NOMO-1 (cell line): ENCODE results near the gene AKR1C3.
"Not testable (repeated sequence)": the region's sequence is repeated elsewhere in the genome, so short reads cannot be mapped to it uniquely, and the experiment has no call there.

Source experiments
- DNase-seq, 2 experiments: peaks; one replicate each; lab custom pipeline; 2025; ENCODE audit not compliant: unreplicated experiment in 2 of 2; lab: John Stamatoyannopoulos, UW

The AKR1C3 gene

DNA sequence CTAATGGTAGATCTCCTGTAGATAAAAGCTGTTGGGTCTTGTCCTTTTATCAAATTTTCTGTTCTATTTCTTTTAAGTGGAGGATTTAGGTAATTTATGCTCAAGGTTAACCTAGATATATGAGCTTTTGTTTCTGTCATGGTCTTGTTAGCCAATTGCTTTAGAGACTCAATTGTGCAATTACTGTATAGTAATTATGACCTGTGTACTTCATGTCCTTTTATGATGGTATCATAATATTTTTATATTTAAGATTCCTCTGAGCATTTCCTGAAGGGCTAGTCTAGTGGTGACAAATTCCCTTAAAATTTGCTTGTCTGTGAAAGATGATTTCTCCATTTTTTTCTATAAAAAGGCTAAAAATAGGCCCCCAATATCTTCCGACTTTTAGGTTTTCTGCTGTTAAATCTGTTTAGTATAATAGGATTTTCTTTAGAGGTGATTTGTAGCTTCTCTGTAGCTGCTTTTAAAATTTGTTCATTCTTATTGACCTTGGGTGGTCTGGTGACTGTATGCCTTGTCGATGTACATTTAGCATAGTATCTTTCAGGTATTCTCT is 5.4 kb upstream of the AKR1C3 start:
- no peak for DNase-seq

DNA sequence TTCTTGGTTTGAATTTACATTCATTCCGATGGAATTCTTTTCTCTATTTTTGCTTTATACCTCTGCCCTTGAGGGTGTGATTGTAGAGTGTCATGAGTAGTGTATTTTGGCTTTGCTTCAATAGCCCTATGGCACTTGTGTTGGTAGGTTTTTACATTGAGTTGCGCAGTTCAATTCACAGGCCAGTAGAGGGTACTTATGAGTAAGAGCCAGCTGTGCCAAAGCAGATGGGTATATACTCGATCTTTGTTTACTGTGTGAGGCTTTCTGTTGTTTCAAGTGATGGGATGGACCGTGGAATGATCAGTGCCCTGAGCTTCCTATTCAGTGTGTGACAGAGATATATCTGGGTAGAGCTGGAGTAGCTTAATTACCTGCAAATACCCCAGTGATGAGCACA is 4.3 kb upstream of the AKR1C3 start:
- peak in 1 of 2 experiments; percentile 18 for DNase-seq

DNA sequence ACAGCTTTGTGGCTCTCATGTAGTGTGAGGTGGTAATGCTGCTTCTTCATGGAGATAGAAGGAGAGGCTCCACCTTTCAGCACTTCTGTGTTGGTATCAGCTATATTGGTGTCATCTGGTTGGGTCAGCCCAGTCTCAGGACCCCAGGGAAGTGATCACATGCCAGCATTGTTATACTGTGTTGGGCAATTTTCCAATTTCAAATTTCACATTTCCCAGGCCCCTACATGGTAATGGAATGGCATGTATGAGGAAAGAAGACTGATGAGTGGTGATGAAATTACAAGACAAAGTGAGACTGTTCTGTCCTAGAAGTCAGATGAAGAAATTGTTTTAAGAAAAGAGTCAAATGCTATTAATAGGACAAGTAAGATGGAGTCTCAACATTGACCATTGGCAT is 3.7 kb upstream of the AKR1C3 start:
- DNase-seq: no peak

DNA sequence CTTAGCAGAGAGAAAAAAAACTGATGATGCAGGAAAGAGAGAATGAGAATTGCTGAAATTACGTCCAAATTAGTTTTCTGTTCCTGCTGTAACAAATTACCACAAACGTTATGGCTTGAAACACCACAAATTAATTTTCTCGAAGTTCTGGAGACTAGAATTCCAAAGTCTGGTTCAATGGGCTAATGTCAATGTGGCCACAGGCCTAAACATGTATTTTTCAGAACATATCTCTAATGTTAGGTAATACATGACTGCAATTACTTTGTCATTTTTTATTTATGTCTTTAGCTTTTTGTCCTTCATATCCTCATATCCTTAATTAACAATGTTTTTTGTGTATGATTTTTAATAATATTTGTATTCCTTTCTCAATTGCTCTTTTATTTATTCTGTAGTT is 3.0 kb upstream of the AKR1C3 start:
- no peak for DNase-seq

DNA sequence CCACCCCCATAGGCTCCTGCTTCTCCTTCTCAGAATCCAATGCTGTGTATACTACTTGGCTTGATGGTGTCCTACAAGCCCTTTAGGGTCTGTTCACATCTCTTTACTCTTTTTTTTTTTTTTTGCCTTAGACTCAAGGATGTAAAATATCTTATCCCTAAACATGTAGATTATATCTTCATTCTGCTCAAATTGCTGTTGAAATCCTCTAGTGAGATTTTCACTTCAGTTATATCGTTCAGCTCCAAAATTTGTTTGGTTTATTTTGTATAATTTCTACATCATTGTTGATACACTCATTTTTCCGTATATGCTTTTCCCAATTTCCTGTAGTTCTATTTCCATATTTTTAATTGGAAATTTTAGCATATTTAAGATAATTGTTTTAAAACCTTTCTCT is 1.8 kb upstream of the AKR1C3 start:
- no peak for DNase-seq

DNA sequence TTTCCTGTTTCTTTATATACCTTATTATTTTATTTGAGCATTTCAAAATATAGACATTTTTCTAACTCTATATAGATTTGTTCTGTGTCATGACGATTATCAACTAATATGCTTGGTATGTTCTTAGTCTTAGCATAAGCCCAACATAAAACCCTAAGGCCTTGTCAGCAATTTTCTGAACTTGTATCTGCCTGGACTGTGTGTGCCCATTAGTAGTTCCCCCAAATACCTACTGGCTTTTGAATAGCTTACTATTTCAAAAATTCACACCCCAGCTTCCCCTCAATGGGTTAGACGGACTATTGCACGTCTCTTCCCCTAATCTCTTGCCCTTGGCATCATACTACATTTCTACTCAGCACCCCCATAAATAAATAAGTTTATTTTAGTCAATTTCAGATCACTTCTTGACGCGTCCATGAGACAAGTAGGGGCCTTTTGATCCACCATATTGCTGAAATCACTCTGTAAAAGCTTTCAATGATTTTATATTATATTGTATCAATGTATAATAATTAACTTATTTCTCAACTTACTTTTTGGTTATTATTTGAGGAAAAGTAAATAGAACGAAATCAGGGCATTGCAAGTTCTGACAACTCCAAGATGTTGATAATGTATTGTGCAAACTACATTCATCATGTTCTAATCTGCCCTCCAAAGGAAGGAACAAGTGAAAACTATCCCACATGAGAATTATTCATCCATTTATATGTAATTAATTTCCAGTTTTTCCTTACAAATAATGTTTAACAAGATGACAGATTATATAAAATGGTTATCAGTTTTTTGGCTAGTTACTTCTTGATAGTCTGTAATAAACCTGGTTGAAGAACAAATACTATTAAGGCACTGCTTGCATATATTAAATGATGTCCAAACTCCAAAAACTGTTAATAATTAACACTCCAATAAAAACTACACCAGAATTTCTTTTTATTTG is 1.1 kb upstream of the AKR1C3 start:
- DNase-seq: no peak

DNA sequence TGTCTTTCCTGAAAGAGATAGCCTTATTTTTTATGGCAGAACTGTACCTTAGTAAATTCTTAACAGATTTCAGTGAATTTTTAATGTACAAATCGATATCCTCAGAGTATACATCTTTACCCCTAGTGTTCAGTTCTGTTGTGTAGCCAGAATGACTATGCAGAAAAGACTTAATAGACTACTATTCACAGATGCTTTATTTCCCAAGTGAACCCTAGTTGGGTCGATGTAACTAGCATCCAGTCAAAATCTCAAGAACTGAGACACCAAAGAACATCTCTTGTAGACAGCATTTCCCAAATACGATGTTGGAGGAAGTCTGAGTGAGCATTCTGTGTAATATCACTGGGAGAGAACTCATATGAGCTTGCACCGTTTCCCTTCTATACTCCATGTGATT is 1.5 kb downstream of the AKR1C3 start:
- no peak for DNase-seq

DNA sequence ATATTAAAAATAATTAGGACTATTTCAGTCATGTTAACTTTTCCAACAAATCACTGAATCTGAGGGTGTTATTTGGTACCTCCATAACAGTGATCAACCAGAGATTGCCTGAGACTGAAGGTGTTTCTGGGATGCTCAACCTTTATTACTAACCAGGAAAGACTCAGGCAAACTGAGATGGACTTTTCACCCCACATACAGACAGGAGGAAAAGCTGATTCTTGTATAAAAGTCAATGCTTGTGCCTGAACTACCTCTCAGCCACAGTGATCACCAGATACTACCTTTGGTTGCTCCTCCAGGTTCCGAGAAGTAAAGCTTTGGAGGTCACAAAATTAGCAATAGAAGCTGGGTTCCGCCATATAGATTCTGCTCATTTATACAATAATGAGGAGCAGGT is 1.9 kb downstream of the AKR1C3 start:
- no peak for DNase-seq

DNA sequence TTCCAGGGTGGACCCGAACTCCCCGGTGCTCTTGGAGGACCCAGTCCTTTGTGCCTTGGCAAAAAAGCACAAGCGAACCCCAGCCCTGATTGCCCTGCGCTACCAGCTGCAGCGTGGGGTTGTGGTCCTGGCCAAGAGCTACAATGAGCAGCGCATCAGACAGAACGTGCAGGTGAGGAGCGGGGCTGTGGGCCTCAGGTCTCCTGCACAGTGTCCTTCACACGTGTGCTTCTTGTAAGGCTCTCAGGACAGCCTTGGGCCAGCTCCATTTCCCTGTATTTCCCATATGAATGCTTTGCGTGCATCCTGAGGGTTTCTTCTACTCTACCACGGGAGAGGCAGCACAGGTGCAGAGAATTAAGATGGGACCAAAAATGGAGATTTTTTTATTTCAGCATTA is 8.3 kb downstream of the AKR1C3 start:
- not testable (repeated sequence) for DNase-seq

DNA sequence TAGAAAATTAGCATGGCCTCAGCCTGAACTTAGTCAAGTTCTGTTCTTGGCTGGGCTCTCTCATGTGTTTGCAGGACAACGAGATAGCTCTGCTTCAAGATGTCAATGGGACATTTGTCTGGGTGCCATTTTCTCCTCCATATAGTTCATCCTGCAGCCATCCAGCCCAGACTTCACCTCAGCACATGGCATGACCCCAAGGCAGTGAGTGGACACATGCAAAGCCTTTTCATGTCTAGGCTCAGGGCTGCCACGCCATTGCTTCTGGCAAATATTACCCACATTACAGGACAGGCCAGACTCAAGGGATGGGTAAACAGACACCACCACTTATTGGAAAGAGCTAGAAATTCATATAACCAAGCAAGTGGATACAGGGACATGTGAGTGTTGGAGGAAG is 9.3 kb downstream of the AKR1C3 start:
- DNase-seq: no peak

DNA sequence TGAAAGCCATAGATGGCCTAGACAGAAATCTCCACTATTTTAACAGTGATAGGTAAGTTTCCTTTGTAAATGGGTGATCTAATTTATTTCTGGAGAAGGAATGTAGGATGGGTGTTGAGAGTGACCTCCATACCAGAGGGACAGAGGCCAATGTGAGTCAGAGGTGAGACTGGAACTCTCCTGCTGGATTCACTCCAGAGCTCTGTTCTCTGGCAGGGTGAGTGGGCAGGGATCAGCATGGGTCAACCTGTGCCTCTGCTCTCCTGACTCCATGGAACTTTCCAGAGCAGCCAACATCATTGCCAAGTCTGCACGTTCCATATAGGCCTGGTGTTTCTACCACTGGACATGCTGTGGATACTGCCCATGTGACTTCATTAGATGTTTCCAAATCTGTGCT is 11.4 kb downstream of the AKR1C3 start:
- DNase-seq: no peak

DNA sequence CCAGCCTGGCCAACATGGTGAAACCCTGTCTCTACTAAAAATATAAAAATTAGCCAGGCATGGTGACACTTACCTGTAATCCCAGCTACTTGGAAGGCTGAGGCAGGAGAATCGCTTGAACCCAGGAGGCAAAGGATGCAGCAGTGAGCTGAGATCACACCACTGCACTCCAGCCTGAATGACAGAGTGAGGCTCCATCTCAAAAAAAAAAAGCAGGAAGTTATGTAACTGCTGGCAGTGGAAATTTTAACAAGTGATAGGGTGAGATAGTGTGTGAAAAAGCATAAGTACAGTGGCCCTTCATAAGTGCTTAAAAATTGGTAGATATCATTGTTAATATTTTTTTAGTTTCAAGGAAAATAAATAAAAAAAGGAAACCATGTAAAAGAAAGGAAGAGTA is 12.3 kb downstream of the AKR1C3 start:
- DNase-seq: peak in 1 of 2 experiments; percentile 9

DNA sequence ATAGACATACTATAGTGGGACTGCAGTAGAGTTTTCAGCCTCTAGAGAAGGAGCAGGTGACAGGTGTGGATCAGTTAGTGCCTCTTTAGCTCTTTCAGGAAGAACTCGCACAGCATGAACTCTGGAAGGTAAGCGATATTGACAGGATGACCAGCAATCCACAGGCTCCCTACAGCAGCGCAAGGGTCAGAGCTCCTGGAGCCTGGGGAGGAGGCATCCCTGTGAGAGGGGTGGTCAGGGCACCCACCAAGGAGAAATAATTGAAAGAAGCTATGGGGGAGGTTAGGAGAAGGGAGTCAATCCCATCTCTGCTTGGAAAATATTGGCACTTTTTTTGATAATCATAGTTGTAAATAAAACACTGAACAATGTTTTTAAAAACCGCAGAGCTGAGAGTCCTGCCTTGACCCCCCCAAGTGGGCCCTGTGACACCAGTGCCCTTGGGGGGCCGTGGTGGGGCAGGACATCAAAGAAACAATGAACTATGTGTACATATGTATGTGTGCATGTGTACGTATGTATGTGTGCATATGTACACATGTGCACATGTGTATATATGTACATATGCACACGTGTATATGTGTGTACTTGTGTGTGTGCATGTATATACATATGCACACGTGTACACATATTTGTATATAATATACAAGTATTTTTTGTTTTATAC is 13.8 kb downstream of the AKR1C3 start:
- DNase-seq: no peak

DNA sequence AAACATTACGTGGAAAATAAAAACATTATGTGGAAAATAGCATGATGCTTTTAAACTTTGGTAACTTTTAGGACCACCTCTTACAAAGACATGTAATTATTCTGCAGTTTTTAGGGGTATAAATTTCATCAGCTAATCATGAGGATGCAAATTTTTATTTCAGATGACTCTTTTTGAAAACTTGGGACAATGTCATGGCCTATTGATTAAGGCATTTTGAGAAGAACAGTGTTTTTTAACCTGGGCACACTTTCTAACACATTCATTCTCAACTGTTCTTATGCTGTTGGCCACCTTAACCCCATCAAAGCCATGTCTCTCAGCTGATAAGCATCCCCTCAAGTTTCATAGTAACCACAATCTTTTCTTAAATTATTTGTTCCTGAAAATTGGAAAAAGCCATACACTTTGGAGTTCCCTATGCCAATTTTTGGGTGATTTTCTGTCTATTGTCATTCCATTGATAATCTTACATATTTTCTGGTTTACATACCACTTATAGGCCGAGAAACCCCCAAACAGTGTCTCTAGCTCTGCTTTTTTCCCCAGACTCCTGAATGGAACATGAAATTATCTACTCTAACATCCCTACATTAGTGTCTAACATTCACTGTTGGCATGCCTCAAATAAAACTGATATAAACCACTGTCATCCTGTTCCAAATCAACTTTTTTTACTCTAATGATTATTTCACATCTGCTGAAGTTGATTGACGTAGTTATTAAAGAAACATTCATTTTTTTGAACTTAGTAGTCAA is 14.6 kb downstream of the AKR1C3 start:
- no peak for DNase-seq

DNA sequence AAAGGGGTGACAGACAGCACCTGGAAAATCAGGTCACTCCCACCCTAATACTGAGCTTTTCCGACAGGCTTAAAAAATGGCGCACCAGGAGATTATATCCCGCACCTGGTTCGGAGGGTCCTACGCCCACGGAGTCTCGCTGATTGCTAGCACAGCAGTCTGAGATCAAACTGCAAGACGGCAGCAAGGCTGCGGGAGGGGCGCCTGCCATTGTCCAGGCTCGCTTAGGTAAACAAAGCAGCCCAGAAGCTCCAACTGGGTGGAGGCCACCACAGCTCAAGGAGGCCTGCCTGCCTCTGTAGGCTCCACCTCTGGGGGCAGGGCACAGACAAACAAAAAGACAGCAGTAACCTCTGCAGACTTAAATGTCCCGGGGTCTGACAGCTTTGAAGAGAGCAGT is 15.6 kb downstream of the AKR1C3 start:
- DNase-seq: not testable (repeated sequence)

DNA sequence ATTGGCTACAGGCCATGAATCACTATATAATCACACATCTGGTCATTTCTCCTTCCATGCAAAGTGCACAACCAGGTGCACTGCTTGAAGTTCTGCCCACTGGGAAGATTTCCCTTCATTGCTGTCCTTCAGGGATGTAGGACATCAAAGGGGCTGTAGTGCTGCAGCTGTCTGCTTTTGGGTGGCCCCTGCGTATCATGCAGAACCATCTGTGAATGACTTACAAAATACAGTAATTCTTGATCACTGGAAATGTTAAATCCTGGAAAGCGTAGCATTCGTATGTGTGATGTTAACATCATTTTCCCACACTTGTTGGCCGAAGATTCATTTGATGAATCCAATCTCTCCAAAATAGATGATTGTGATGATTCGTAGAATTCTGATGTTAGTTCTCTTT is 22.4 kb downstream of the AKR1C3 start:
- DNase-seq: no peak

DNA sequence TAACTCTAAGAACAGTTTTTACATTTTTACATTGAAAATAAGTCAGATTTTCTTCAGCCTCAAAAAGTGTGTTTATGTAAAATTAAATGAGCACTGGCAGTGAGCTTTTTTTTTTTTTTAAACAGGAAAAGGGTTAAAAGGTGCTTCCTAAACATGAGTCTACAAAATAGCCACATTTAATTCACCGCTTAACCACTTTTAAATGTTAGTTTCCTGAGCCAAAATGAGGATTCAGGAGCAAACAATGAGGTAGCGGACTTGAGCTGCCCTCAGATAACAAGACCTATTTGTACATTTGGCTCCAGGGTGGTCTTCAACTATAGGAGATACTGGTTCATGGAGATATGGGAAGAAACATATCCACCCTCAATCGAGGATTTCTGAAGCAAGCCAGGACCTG is 22.8 kb downstream of the AKR1C3 start:
- no peak for DNase-seq

DNA sequence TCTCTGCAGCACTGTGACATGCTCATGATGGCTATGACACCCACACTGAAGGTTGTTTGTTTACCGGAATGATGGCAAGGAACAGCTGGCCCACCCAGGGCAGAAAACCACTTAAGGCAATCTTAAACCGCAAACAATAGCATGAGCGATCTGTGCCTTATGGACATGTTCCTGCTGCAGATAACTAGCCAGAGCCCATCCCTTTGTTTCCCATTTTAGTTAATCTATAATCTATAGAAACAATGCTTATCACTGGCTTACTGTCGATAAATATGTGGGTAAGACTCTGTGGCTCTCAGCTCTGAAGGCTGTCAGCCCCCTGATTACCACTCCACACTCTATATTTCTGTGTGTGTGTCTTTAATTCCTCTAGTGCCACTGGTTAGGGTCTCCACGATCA is 25.8 kb downstream of the AKR1C3 start:
- not testable (repeated sequence) for DNase-seq

DNA sequence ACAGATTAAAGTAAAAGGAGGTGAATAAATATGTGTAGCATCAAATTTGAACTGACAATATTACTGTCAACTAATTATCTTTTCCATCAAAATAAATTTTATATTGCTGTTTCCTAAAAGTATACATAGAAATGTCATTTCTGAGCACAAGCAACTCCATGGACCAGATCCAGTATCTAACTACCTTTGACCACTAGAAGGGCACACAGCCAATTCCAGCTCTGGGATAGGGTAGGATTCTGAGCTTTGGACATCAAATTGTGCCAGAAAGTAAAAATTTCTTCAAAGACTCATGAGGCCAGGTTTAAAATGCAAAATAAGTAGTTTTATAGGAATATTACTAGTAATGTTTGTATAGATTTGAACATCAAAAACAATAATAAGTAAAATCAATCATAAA is 29.7 kb downstream of the AKR1C3 start:
- DNase-seq: no peak

DNA sequence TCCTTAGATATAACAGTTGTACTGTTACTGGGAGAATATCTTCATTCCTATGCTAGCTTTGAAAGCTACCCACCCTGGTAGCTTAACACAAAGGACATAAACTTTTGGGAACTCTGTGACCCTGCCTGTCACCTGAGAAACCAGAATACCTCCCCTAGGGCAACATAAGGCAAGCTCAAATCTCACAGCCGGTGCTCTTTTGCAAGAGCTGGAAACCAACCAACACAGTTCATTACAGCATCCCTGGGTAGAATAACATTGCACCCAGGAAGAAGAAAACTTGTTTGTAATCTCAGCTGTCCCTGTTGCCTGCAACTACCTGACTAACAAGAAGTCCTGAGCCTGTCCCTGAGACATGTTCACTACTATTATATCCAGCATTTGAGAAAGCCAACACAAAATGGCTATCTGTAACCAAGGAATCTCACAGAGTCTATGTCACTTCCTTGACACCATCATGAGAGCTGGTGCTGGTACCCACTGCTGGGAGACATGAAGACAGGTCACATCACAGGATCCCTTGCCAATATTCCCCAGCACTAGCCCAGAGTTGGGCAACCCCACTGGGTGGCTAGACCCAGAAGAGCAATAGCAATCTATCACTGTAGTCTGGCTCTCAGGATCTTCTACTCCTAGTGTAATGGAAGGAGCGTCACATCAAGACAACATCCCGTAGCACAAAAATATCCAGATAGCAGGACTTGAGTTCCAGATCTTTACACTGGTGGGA is 31.3 kb downstream of the AKR1C3 start:
- DNase-seq: no peak

DNA sequence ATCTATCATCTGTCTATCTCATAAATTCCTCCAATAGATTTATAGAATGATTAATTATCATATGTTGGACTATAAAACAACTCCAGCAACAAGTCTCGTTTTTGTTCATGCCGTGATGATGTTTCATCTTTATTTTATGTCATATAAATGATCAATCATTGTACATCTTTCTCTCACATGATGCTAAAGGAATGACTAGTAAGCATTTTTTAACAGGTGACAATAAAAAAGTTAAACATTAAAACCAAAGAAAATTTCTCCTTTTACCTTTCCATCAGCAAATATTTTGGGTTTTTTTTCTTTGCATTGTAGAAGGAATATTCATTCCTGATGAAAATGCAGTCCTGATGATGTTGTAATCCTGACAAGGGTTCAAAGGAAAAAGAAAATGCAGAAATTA is 41.4 kb downstream of the AKR1C3 start:
- DNase-seq: no peak
